Endothelial cell of umbilical vein (primary cell): ENCODE measurements around the gene ARSB. TPM values are rescaled to one million over a fixed set of nuclear protein-coding genes. Genes with fewer than 3 reads are reported as not detected.

Experiments
- BruUV-seq: library from RNA; stranded (reverse); fragments of 400-500 nt; replicated peaks from 2 replicates; lab custom pipeline; 2021; lab: Mats Ljungman, UMichigan
- CTCF ChIA-PET: fragments of 300-600, 350-600 bp; sonication (Branson Sonifier 250); formaldehyde crosslinking; loops from one replicate; lab custom pipeline; 2021; ENCODE audit warnings: antibody characterized with exemption, inconsistent platforms; lab: Charles Lee
- POLR2A ChIA-PET: fragments of 300-600, 350-600 bp; sonication (Branson Sonifier 250); formaldehyde crosslinking; loops from one replicate; lab custom pipeline; 2021; ENCODE audit warnings: antibody characterized with exemption, inconsistent platforms; lab: Charles Lee
- DNase-seq: peaks from one replicate; pipeline ENCODE4 v3.0.0-alpha.2; 2011; ENCODE audit warnings: low read depth, low spot score
- FAIRE-seq: peaks from 2 replicates; lab custom pipeline; 2011; peaks lifted over from hg19 to GRCh38; lab: Jason Lieb, UNC
- H2AFZ ChIP-seq: 2 replicates; pipeline ENCODE4 v1.6.0; 2012; ENCODE audit warnings: low read depth, low read length, control low read depth, inconsistent platforms
- H3K27ac ChIP-seq: 2 replicates; pipeline ENCODE4 v1.5.1; 2011; ENCODE audit warnings: low read depth, mild to moderate bottlenecking, control low read depth, low read length, moderate library complexity; ENCODE audit not compliant: insufficient read depth
- H3K27me3 ChIP-seq, 2 experiments: 2 replicates each; pipeline versions ENCODE4 v1.6.0 to v1.6.1; 2011; ENCODE audit warnings: low read length in 2 of 2, mixed read lengths in 1 of 2; ENCODE audit not compliant: control insufficient read depth in 2 of 2, insufficient read depth in 2 of 2
- H3K36me3 ChIP-seq, 2 experiments: 2 replicates in 1 of 2; 3 replicates in 1 of 2; pipeline ENCODE4 v1.5.1; 2011; ENCODE audit warnings: low read length in 2 of 2, mild to moderate bottlenecking in 1 of 2, moderate library complexity in 1 of 2; ENCODE audit not compliant: control insufficient read depth in 2 of 2, insufficient read depth in 2 of 2; ENCODE audit errors: extremely low read depth in 1 of 2
- H3K4me1 ChIP-seq: 3 replicates; pipeline ENCODE4 v1.5.1; 2011; ENCODE audit warnings: mild to moderate bottlenecking, low read length; ENCODE audit not compliant: control insufficient read depth, insufficient read depth; ENCODE audit errors: extremely low read depth
- H3K4me2 ChIP-seq: 2 replicates; pipeline ENCODE4 v1.6.1; 2011; ENCODE audit warnings: low read length, control low read depth, mixed read lengths; ENCODE audit not compliant: insufficient read depth
- H3K4me3 ChIP-seq, 3 experiments: fragments of 200-600 bp in 1 of 3; sonication (generic), shearing (Covaris generic) in 1 of 3; replicated peaks in 1 of 3; 2 replicates each; pipeline ENCODE4 v1.5.1; 2011 to 2016; ENCODE audit warnings: control low read depth in 3 of 3, low read length in 3 of 3, mild to moderate bottlenecking in 2 of 3, inconsistent platforms in 1 of 3, low read depth in 1 of 3, moderate library complexity in 1 of 3; ENCODE audit not compliant: insufficient read depth in 1 of 3
- H3K79me2 ChIP-seq: 2 replicates; pipeline ENCODE4 v1.6.0; 2012; ENCODE audit warnings: low read length, inconsistent platforms; ENCODE audit not compliant: control insufficient read depth, insufficient read depth
- H3K9ac ChIP-seq: replicated peaks from 2 replicates; pipeline ENCODE3; 2011; ENCODE audit warnings: low read length, control low read depth; ENCODE audit not compliant: insufficient read depth; ENCODE audit errors: extremely low read depth
- H3K9me1 ChIP-seq: replicated peaks from 3 replicates; pipeline ENCODE4 v1.6.0; 2011; ENCODE audit warnings: mild to moderate bottlenecking, low read length; ENCODE audit not compliant: control insufficient read depth, insufficient read depth; ENCODE audit errors: extremely low read depth
- H3K9me3 ChIP-seq: replicated peaks from 2 replicates; pipeline ENCODE4 v1.5.1; 2012; ENCODE audit warnings: low read length, inconsistent platforms; ENCODE audit not compliant: control insufficient read depth, insufficient read depth
- H4K20me1 ChIP-seq: replicated peaks from 2 replicates; pipeline ENCODE3; 2011; ENCODE audit warnings: mild to moderate bottlenecking, low read length; ENCODE audit not compliant: control insufficient read depth, insufficient read depth; ENCODE audit errors: extremely low read depth
- EZH2 ChIP-seq: IDR thresholded peaks from 2 replicates; pipeline ENCODE4 v1.6.1; 2012; ENCODE audit warnings: borderline replicate concordance, low read depth, mild to moderate bottlenecking, moderate library complexity, low read length, inconsistent platforms; ENCODE audit not compliant: severe bottlenecking
- FOS ChIP-seq: IDR thresholded peaks from 2 replicates; pipeline ENCODE4 v1.6.1; 2011; ENCODE audit warnings: mild to moderate bottlenecking, low read length, moderate library complexity, borderline replicate concordance; ENCODE audit not compliant: insufficient read depth
- GATA2 ChIP-seq: IDR thresholded peaks from 2 replicates; pipeline ENCODE4 v1.7.0; 2011; ENCODE audit warnings: low read depth, mild to moderate bottlenecking, moderate library complexity, mixed read lengths, low read length; ENCODE audit not compliant: insufficient read length, insufficient read depth
- JUN ChIP-seq: IDR thresholded peaks from 2 replicates; pipeline ENCODE4 v1.6.1; 2011; ENCODE audit warnings: borderline replicate concordance, low read depth; ENCODE audit not compliant: insufficient read length, insufficient read depth
- MAX ChIP-seq: IDR thresholded peaks from 2 replicates; pipeline ENCODE4 v1.6.1; 2011; ENCODE audit not compliant: insufficient read depth, insufficient read length
- MYC ChIP-seq: IDR thresholded peaks from one replicate; pipeline ENCODE4 v1.6.1; 2011; ENCODE audit warnings: mild to moderate bottlenecking, low read depth, low read length
- POLR2A ChIP-seq: IDR thresholded peaks from 2 replicates; pipeline ENCODE4 v1.6.1; 2012; ENCODE audit warnings: low read depth, mild to moderate bottlenecking, control low read depth, low read length
- POLR2AphosphoS5 ChIP-seq: IDR thresholded peaks from 2 replicates; pipeline ENCODE4 v1.6.1; 2012; ENCODE audit warnings: low read depth, mild to moderate bottlenecking, control low read depth, low read length, moderate library complexity; ENCODE audit not compliant: insufficient read depth
- dilution Hi-C: fragments of 300-500 bp; cut with MboI; formaldehyde crosslinking; loops from one replicate; pipeline ENCODE4 v1.15.0; 2019; ENCODE audit warnings: low sequenced_read_pairs; ENCODE audit not compliant: extremely low pct_ligation_motif_present
- intact Hi-C: fragments of 100-400 bp; cut with micrococcal nuclease; formaldehyde crosslinking; loops from one replicate; pipeline ENCODE4 v1.10.0; 2022
- polyA plus RNA-seq, 4 experiments: library from polyadenylated mRNA; depleted of rRNA in 3 of 4; stranded (reverse) in 3 of 4; unstranded in 1 of 4; fragments of >200 nt; gene quantifications; 2 replicates each; pipeline versions ENCODE4 v1.2.1 to v1.2.3, GENCODE V29; 2011 to 2012; ENCODE audit warnings: missing spikeins in 1 of 4
- total RNA-seq: library from RNA; stranded (reverse); gene quantifications from 2 replicates; pipeline ENCODE4 v1.2.3, GENCODE V29; 2021
- TF ChIP-seq, protein P1 (sequence below), 2 donors: IDR thresholded peaks; 1 replicate in 1 of 2; 2 replicates in 1 of 2; pipeline ENCODE4 v1.5.1; 2011; ENCODE audit warnings: low read length in 2 of 2, mild to moderate bottlenecking in 2 of 2, moderate library complexity in 2 of 2, control low read depth in 1 of 2, inconsistent platforms in 1 of 2, low read depth in 1 of 2; ENCODE audit not compliant: insufficient read depth in 1 of 2; ENCODE audit errors: extremely low read depth in 1 of 2

The ARSB gene
- total and polyA plus RNA-seq, 2 donors (not counting 3 experiments of a cell fraction or from before 2014, with no cell fraction given) = 17.2 to 25.8 TPM

GRCh38 chr5:78803941-78804340 lies 181.2 kb downstream of the ARSB start:
- H3K4me3 ChIP-seq = no peak overlapping the region
- FAIRE-seq = no peak
- no peak overlapping the region for H3K4me2 ChIP-seq
- H3K27me3 ChIP-seq = no peaks in the 10 kb centered on the region
- intact Hi-C loops = no loop called here
- ChIA-PET CTCF (no interaction called here), POLR2A (no interaction called here)
- no peak for TF ChIP-seq MAX
- no peak for TF ChIP-seq MYC
- no peak for TF ChIP-seq GATA2
- no peak for TF ChIP-seq JUN
- TF ChIP-seq POLR2AphosphoS5 = no peak
- TF ChIP-seq, protein P1, sequence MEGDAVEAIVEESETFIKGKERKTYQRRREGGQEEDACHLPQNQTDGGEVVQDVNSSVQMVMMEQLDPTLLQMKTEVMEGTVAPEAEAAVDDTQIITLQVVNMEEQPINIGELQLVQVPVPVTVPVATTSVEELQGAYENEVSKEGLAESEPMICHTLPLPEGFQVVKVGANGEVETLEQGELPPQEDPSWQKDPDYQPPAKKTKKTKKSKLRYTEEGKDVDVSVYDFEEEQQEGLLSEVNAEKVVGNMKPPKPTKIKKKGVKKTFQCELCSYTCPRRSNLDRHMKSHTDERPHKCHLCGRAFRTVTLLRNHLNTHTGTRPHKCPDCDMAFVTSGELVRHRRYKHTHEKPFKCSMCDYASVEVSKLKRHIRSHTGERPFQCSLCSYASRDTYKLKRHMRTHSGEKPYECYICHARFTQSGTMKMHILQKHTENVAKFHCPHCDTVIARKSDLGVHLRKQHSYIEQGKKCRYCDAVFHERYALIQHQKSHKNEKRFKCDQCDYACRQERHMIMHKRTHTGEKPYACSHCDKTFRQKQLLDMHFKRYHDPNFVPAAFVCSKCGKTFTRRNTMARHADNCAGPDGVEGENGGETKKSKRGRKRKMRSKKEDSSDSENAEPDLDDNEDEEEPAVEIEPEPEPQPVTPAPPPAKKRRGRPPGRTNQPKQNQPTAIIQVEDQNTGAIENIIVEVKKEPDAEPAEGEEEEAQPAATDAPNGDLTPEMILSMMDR (IDR thresholded peaks at IDR 0.05; ENCODE audit: extremely low read depth in 1 of 2, insufficient read depth in 1 of 2, low read depth in 1 of 2, low read length in 2 of 2) = no peak
- TF ChIP-seq POLR2A = no peak
- no peak for TF ChIP-seq EZH2
- no peak for TF ChIP-seq FOS
- H3K9ac ChIP-seq = no peak overlapping the region
- H4K20me1 ChIP-seq = no peaks in the 10 kb centered on the region
- BruUV-seq = no TSS peak
- no peaks in the 10 kb centered on the region for H3K9me3 ChIP-seq
- no peak overlapping the region for H3K27ac ChIP-seq
- no peaks in the 10 kb centered on the region for H3K79me2 ChIP-seq
- H3K4me1 ChIP-seq = peaks cover 10% of the 10 kb centered on the region
- dilution Hi-C loops = no loop called here
- DNase-seq = no peak
- no peaks in the 10 kb centered on the region for H3K36me3 ChIP-seq
- no peak overlapping the region for H2AFZ ChIP-seq
- H3K9me1 ChIP-seq = no peaks in the 10 kb centered on the region
